IMR-90 (cell line): ENCODE data around the gene WWC1. TPM values are rescaled to one million over a fixed set of nuclear protein-coding genes. Genes with fewer than 3 reads are reported as not detected.

Source experiments
- ATAC-seq: fragments of 200-7000 bp; cut with Tn5 transposase; 2 replicates; pipeline ENCODE4 v1.9.1; 2020; ENCODE audit warnings: low read depth, mild to moderate bottlenecking, moderate library complexity
- BruUV-seq: library from RNA; stranded (reverse); fragments of 400-500 nt; replicated peaks from 2 replicates; lab custom pipeline; 2021; lab: Mats Ljungman, UMichigan
- CTCF ChIA-PET: fragments of 300-600 bp; formaldehyde crosslinking; extraction: SDS; loops from one replicate; lab custom pipeline; 2021; ENCODE audit warnings: antibody characterized with exemption; lab: Yijun Ruan, JAX
- POLR2A ChIA-PET: fragments of 300-600 bp; sonication (Branson Sonifier 250); formaldehyde crosslinking; loops from one replicate; lab custom pipeline; 2022; ENCODE audit warnings: antibody characterized with exemption; ENCODE audit not compliant: unreplicated experiment; lab: Charles Lee
- DNase-seq: peaks from one replicate; pipeline ENCODE4 v3.0.0; 2013
- H2AFZ ChIP-seq: replicated peaks from 2 replicates; pipeline ENCODE3; 2013; ENCODE audit warnings: low read length, mild to moderate bottlenecking; ENCODE audit not compliant: poor library complexity
- H2AK5ac ChIP-seq: 2 replicates; pipeline ENCODE4 v1.6.1; 2013; ENCODE audit warnings: low read depth, low read length, inconsistent platforms
- H2AK9ac ChIP-seq: replicated peaks from 2 replicates; pipeline ENCODE3; 2013; ENCODE audit warnings: mild to moderate bottlenecking, low read depth, low read length, moderate library complexity; ENCODE audit not compliant: poor library complexity
- H2BK120ac ChIP-seq: 2 replicates; pipeline ENCODE4 v1.6.1; 2013; ENCODE audit warnings: low read depth, low read length, inconsistent platforms
- H2BK15ac ChIP-seq: 3 replicates; pipeline ENCODE4 v1.6.1; 2013; ENCODE audit warnings: low read depth, low read length, inconsistent platforms
- H2BK20ac ChIP-seq: 2 replicates; pipeline ENCODE4 v1.6.1; 2013; ENCODE audit warnings: low read depth, mild to moderate bottlenecking, inconsistent platforms, low read length, moderate library complexity
- H2BK5ac ChIP-seq: 2 replicates; pipeline ENCODE4 v1.6.1; 2013; ENCODE audit warnings: mild to moderate bottlenecking, low read depth, low read length, inconsistent platforms; ENCODE audit not compliant: poor library complexity, severe bottlenecking
- H3K14ac ChIP-seq: replicated peaks from 2 replicates; pipeline ENCODE4 v1.6.1; 2013; ENCODE audit warnings: low read depth, low read length, inconsistent platforms
- H3K18ac ChIP-seq: 2 replicates; pipeline ENCODE4 v1.6.1; 2013; ENCODE audit warnings: low read depth, low read length, control low read depth
- H3K23ac ChIP-seq: 2 replicates; pipeline ENCODE4 v1.6.1; 2013; ENCODE audit warnings: low read depth, low read length, inconsistent platforms
- H3K27ac ChIP-seq: 2 replicates; pipeline ENCODE4 v1.5.1; 2013; ENCODE audit warnings: mild to moderate bottlenecking, control low read depth, low read length; ENCODE audit not compliant: insufficient read depth
- H3K27me3 ChIP-seq: 2 replicates; pipeline ENCODE4 v1.6.1; 2013; ENCODE audit warnings: low read length; ENCODE audit not compliant: control insufficient read depth, insufficient read depth
- H3K36me3 ChIP-seq: 2 replicates; pipeline ENCODE4 v1.6.1; 2013; ENCODE audit warnings: low read length, mixed read lengths; ENCODE audit not compliant: control insufficient read depth, insufficient read depth
- H3K4ac ChIP-seq: 2 replicates; pipeline ENCODE4 v1.6.1; 2013; ENCODE audit warnings: low read depth, low read length, inconsistent platforms
- H3K4me1 ChIP-seq: 2 replicates; pipeline ENCODE4 v1.6.1; 2013; ENCODE audit warnings: low read length, mixed read lengths; ENCODE audit not compliant: control insufficient read depth, insufficient read depth
- H3K4me2 ChIP-seq: 2 replicates; pipeline ENCODE4 v1.6.1; 2013; ENCODE audit warnings: low read depth, mild to moderate bottlenecking, control low read depth, low read length, moderate library complexity
- H3K4me3 ChIP-seq: 2 replicates; pipeline ENCODE4 v1.5.1; 2013; ENCODE audit warnings: low read depth, mild to moderate bottlenecking, control low read depth, low read length, moderate library complexity; ENCODE audit not compliant: insufficient read depth
- H3K56ac ChIP-seq: 2 replicates; pipeline ENCODE4 v1.6.1; 2013; ENCODE audit warnings: low read length, inconsistent platforms; ENCODE audit not compliant: insufficient read depth; ENCODE audit errors: extremely low read depth
- H3K79me1 ChIP-seq, 2 experiments: 2 replicates each; pipeline ENCODE4 v1.6.1; 2013; ENCODE audit warnings: low read length in 2 of 2, inconsistent platforms in 1 of 2, low read depth in 1 of 2
- H3K9ac ChIP-seq: 2 replicates; pipeline ENCODE4 v1.6.1; 2013; ENCODE audit warnings: low read depth, low read length, control low read depth
- H3K9me1 ChIP-seq: 2 replicates; pipeline ENCODE4 v1.6.1; 2013; ENCODE audit warnings: low read length, inconsistent platforms; ENCODE audit not compliant: insufficient read depth
- H3K9me3 ChIP-seq: 2 replicates; pipeline ENCODE4 v1.6.1; 2013; ENCODE audit warnings: low read length; ENCODE audit not compliant: control insufficient read depth, insufficient read depth
- H4K20me1 ChIP-seq: 2 replicates; pipeline ENCODE4 v1.6.1; 2013; ENCODE audit warnings: low read length, inconsistent platforms; ENCODE audit not compliant: insufficient read depth
- H4K5ac ChIP-seq: 2 replicates; pipeline ENCODE4 v1.6.1; 2013; ENCODE audit warnings: mild to moderate bottlenecking, low read depth, low read length, control low read depth
- H4K8ac ChIP-seq, 2 experiments: 2 replicates each; pipeline ENCODE4 v1.6.1; 2013; ENCODE audit warnings: low read depth in 2 of 2, low read length in 2 of 2, control low read depth in 1 of 2, inconsistent platforms in 1 of 2
- H4K91ac ChIP-seq: 2 replicates; pipeline ENCODE4 v1.6.1; 2013; ENCODE audit warnings: low read depth, low read length, inconsistent platforms; ENCODE audit not compliant: insufficient read depth
- MAFK ChIP-seq: IDR thresholded peaks from 2 replicates; pipeline ENCODE4 v1.6.1; 2012; ENCODE audit warnings: low read depth, low read length, improper control_type of control experiment
- MXI1 ChIP-seq: IDR thresholded peaks from 2 replicates; pipeline ENCODE4 v1.6.1; 2012; ENCODE audit warnings: low read depth, mild to moderate bottlenecking, low read length, moderate library complexity, borderline replicate concordance
- WGBS, 2 experiments: methylation state at CpG; one replicate each; pipeline versions ENCODE4 v1.1.5 to v1.1.7; 2013; ENCODE audit warnings: missing lambda C conversion rate in 2 of 2; ENCODE audit not compliant: insufficient read length in 1 of 2; ENCODE audit errors: extremely low coverage in 2 of 2; 5-methylcytosine and 5-hydroxymethylcytosine counted together
- dilution Hi-C: fragments of 300-500 bp; cut with HindIII; formaldehyde crosslinking; loops from one replicate; pipeline ENCODE4 v1.14.3; 2018; ENCODE audit warnings: low sequenced_read_pairs; ENCODE audit not compliant: unreplicated experiment
- in situ Hi-C: fragments of 300-500 bp; cut with MboI; formaldehyde crosslinking; loops from 3 replicates; pipeline ENCODE4 v1.14.3; 2019; ENCODE audit warnings: low sequenced_read_pairs, inconsistent platforms, mixed read lengths
- intact Hi-C: fragments of 100-400 bp; cut with micrococcal nuclease; formaldehyde crosslinking; loops from 2 replicates; pipeline ENCODE4 v1.10.0; 2022
- polyA plus RNA-seq, 3 experiments: library from polyadenylated mRNA; depleted of rRNA; stranded (reverse); fragments of >200 nt; gene quantifications; 2 replicates each; pipeline ENCODE4 v1.2.3, GENCODE V29; 2012; ENCODE audit warnings: low replicate concordance in 1 of 3
- total RNA-seq: library from RNA; depleted of rRNA; stranded (reverse); fragments of >200 nt; gene quantifications from 2 replicates; pipeline ENCODE4 v1.2.3, GENCODE V29; 2012

The WWC1 gene
- total and polyA plus RNA-seq, 2 of the 4 experiments (the other 2 are of a cell fraction) = 9.1 to 10.3 TPM

- H2AK9ac ChIP-seq = no peak overlapping the region
- CTCF ChIA-PET = interaction anchor here (0.6 to 1.3 kb wide), 2 partner anchors 11 to 20 kb away, joined by 3 to 4 read pairs; no protein-coding TSS in a partner anchor
Measured at GRCh38 chr5:168362097-168362885, 70.8 kb downstream of the WWC1 start.

More at GRCh38 chr5:168362097-168362885, 70.8 kb downstream of the WWC1 start:
- H3K9me3 ChIP-seq = no peaks in the 10 kb centered on the region
- H4K91ac ChIP-seq = no peak overlapping the region
- no peaks in the 10 kb centered on the region for H3K36me3 ChIP-seq
- H2AK5ac ChIP-seq = 0 out of 2 replicates have a peak overlapping the region, but pooled peaks have one; percentile 35
- POLR2A ChIA-PET = no interaction called here
- no peak overlapping the region; the same call in 2 of the 3 replicates for H2BK15ac ChIP-seq
- intact Hi-C loops = no loop called here
- no peak overlapping the region for H3K18ac ChIP-seq
- H3K4me3 ChIP-seq = no peak overlapping the region
- H3K27me3 ChIP-seq = no peaks in the 10 kb centered on the region
- dilution Hi-C loops = no loop called here
- H4K8ac ChIP-seq = no peak overlapping the region
- H3K4ac ChIP-seq = no peak overlapping the region
- no peak overlapping the region for H2BK20ac ChIP-seq
- peaks cover 19% of the 10 kb centered on the region for H3K4me1 ChIP-seq
- no peak overlapping the region for H2BK5ac ChIP-seq
- peaks cover 18 to 36% of the 10 kb centered on the region in 2 experiments for H3K79me1 ChIP-seq
- no TSS peak for BruUV-seq
- TF ChIP-seq MAFK (no peak), MXI1 (no peak)
- H3K23ac ChIP-seq = no peak overlapping the region
- no peak overlapping the region for H2BK120ac ChIP-seq
- H4K20me1 ChIP-seq = no peaks in the 10 kb centered on the region; the same call in 1 of the 2 replicates
- in situ Hi-C loops = no loop called here
- no peak overlapping the region for H3K4me2 ChIP-seq
- no peak overlapping the region for H4K5ac ChIP-seq
- no peak overlapping the region for H3K56ac ChIP-seq
- no peak overlapping the region for H2AFZ ChIP-seq
- no peak overlapping the region for H3K27ac ChIP-seq
- no peak for ATAC-seq
- H3K9ac ChIP-seq = no peak overlapping the region
- WGBS, 2 experiments = 100% methylated on average over 1 of the region's 3 CpGs; no CpG with 5 or more reads in 1 of the 2 experiments
- no peak for DNase-seq
- H3K9me1 ChIP-seq = peaks cover 26% of the 10 kb centered on the region
- no peak overlapping the region for H3K14ac ChIP-seq
